GM19351 (cell line): ENCODE data around the gene TUBE1.
"Not testable (repeated sequence)": the region's sequence is repeated elsewhere in the genome, so short reads cannot be mapped to it uniquely, and the experiment has no call there.

Source experiments
- ATAC-seq: cut with Tn5 transposase; IDR thresholded peaks from one replicate; pipeline ENCODE4 v1.9.1; 2021; ENCODE audit warnings: mild to moderate bottlenecking, moderate library complexity; ENCODE audit not compliant: unreplicated experiment

TUBE1 gene

DNA sequence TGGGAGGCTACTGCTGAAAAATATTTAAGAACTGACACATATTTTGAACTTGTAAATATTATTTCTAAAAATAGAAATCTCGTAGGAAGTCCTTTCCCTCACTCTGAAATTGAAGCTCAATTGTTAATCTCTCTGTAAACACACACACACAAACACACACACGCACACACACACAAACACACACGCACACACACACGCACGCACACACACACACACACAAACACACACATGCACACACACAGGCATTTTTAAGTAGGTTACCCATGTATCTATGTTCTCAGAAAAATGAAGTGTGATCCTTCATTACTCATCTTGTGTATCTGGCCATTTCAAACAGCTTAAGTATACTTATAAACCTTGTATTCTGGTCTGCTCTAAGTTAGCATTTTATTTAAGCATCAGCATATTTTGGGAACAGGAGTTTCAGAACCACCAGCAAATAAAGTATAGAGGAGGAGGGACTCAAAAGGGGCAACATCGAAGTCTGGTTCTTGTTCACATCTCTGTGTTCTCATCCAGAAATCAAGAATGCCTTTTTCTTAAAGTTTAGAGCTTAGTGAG, 21.8 kb downstream of the TUBE1 start:
- no peak for ATAC-seq

DNA sequence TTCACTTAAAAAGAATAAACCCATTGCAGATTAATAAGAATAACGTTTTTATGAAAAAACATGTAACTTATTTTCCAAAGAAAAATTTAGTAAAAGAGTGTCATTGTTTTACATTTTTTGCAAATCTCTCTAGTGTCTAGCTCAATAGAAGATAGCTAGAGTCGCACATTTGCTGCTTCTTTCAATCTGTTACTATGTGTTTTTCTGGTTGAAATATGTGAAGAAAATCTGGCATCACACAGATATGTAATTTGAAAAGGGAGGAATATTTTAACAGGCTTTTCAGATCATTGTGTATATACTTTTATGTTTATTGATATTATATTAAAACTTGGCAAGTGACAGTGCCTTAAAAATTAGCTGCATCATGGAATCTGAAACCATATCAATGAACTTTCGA, 24.3 kb downstream of the TUBE1 start:
- ATAC-seq, result no peak

DNA sequence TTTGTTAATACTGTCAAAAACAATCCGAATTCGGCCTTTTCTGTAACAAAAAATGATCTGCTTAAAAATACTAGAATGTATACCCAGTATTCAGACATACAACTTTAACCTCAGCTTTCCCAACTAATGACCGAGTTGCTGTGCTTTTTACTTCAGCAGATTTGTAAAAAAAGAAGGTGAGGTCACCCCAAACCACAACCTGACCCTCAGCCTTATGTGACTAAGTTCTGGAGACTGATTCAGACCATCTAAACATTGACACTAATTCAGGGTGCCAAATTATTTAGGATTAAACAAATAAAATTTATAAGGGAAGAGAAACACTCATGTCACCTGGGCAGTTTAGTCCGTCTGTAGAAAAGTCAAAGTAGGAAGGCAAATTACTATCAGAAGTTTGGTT, 25.7 kb downstream of the TUBE1 start:
- ATAC-seq, result no peak

GRCh38 chr6:112058243-112059032, 28.8 kb downstream of the TUBE1 start:
- no peak for ATAC-seq

- no peak for ATAC-seq
Measured at GRCh38 chr6:112054555-112055190, 32.6 kb downstream of the TUBE1 start.

DNA sequence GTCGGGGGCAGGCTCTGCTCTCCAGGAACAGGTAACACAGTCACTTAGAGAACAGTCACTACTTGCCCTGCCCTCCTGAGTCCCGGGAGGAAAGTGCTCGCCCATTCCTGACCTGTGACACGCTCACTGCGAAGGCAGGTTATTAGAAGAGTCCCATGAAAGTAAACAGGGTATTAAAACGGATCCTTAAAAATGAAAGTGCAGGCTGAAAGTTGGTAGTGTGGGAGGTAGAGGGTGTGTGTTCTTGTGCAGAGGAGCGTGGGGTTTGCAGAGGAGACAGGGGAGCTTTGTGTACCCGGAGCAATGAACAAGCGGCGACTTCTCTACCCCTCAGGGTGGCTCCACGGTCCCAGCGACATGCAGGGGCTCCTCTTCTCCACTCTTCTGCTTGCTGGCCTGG, 33.3 kb downstream of the TUBE1 start, which contains the start of gene CCN6:
Gene CCN6 (plus strand): TSS at position 104 of the 400 bp plus-strand sequence. CDS start 254 bp downstream, at position 358.
- no peak for ATAC-seq

DNA sequence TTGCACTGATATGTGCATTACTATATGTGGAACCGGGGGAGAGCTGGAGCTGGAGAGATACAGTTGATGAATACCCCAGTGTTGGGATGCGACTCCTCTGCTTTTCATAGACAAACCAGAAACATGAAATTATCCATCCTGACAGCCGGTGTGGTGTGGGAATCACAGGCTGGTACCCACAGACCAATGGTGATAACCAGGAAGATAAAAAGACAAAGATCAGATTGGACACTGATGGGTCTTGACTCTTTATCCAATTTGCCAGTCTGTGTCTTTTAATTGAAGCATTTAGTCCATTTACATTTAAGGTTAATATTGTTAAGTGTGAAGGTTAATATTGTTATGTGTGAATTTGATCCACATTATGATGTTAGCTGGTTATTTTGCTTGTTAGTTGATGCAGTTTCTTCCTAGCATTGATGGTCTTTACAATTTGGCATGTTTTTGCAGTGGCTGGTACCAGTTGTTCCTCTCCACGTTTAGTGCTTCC, 36.0 kb downstream of the TUBE1 start:
- ATAC-seq, result not testable (repeated sequence)

DNA sequence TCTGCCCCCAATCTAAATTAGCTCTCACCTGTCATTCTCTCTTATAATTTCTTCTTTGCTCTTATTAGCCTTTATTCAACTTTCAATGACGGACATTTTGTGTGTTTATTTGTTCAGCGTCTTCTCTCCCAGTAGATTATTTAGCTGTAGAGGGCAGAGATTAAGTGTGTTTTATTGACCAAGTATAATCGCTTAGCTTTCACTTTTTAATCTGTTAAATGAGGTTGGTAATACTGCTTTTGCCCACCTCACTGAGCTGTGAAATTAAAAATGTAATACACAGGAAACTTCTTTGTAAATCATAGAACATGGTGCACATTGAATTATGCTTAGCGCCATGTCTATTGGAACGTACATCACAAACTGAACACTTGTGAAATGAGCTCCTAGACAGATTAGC, 36.9 kb downstream of the TUBE1 start:
- ATAC-seq, result no peak

DNA sequence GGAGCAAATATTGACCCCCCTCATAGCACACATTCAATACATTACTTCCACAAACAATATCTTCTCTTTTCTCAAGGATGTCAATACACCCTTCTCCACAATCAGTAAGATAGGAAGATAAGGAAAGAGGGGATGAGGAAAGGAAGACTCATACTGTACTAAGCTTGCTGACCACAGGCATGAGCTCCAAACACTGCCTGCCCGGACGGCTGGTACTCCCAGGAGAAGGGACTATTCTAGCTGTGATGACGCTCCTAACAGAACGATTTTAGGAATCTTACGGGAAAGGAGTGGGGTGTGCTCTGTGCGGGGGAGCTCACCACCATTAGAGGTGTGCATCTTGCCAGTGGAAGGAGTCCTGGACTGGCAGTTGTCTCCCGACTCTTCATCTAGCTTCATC, 37.3 kb downstream of the TUBE1 start:
- no peak for ATAC-seq

DNA sequence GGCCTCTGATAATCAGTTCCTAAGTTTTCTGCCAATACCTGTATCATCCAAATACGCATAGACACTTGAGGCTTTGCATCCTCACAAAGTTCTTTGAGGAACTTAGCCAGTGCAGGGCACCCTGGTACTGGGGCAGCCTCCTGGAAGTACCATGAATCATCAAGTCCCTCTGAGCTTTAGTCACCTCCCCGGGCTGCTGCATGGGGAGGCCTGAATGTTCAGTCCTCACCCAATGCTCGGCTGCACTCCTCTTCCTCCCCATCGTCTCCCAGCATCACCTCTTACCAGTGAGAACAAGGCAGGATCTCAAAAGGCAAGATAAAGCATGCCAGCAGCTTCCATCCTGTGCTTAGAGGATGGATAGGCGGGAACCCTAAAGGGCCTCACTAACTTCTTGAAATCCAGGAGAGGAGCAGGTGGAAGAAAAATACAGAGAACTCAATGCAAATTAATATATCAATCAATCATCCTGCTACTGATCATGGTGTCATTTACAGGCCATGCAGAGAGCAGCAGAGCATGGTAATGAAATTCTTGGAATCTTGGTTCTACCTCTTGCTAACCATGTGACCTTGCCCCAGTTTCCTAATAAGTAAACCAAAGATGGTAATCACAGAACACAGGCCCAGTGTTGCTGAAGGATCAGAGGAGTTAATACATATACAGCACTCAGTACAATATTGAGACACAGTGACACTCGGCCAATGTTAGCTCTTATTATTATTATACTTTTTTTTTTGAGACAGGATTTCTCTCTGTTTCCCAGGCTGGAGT, 38.1 kb downstream of the TUBE1 start:
- ATAC-seq, result no peak

DNA sequence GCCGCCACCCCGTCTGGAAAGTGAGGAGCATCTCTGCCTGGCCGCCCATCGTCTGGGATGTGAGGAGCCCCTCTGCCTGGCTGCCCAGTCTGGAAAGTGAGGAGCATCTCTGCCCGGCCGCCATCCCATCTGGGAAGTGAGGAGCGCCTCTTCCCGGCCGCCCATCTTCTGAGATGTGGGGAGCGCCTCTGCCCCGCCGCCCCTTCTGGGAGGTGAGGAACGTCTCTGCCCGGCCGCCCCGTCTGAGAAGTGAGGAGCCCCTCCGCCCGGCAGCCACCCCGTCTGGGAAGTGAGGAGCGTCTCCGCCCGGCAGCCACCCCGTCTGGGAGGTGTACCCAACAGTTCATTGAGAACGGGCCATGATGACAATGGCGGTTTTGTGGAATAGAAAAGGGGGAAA, 39.8 kb downstream of the TUBE1 start:
- not testable (repeated sequence) for ATAC-seq

DNA sequence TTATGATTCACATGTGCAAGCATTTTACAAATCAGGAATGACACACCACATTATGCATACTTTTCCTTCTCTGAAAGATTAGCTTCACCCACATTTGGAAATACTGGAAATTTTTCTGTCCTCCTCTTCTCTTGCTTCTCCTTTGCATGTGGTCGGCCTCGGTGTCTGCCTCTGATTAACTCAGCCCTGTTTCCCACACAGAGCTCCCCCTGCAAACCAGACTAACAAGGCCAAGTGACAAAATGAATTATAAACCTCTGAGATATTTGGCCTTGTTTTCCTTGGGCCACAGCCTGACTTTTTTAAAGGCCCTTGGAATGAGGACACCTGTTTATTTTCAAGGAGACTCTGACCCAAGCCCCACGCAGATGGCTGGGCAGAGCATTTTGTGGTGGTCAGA, 42.4 kb downstream of the TUBE1 start:
- no peak for ATAC-seq

- ATAC-seq, result no peak
Measured at GRCh38 chr6:112044196-112044595, 43.1 kb downstream of the TUBE1 start.

GRCh38 chr6:112043032-112044007, 44.0 kb downstream of the TUBE1 start:
- peak; percentile 90 for ATAC-seq

DNA sequence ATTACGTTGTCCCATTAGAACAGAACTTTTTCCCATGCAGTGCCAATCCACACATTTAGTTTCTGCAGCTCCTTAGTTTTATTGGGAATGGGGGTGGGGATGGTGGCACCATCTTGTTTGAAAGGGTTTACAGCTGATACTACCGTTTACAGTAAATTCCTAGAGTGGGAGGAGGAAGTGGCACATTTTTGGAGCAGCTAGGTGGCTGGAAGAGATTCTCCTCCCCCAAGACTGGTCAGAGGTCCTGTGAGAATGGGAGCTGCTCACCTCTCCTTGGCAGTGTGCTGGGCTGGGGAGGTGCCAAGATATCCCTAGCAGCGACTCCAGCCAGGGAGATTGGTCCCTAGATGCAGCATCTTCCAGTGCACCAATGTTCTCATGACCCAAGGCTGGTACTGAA, 45.7 kb downstream of the TUBE1 start:
- ATAC-seq, result no peak

DNA sequence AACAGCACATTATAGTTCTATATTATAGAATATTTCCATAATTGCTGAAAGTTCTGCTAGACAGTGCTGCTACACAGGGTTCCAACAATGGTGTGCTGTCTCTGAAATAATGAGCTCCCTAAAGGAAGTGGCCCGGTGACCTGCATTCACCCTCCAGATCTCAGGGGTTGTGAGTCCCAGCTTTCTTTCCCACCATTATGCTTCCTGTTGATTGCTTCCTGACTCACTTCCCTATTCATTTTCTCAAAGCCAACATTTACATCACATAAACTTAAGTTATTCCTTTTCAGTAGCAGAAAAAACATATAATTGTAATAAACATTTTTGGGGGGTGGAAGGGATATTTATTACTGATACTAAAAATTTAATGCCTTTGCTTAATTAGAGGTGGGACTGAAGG, 46.3 kb downstream of the TUBE1 start:
- ATAC-seq, result no peak

DNA sequence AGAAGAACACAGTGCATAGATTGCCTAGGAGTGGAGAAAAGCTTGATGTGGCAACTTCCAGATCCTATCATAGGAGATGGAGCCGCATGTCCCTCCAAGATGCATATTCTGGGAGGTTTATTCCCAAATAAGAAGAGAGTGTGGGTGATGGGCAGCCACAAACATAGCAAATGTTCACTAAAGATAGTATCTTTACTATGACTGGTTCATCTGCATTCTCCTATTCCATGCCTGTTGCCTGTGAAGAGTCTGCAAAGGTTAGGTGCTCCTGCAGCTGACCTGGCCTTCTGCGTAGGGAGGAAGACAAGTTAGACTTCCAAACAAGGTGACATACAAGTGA, 47.9 kb downstream of the TUBE1 start:
- ATAC-seq, result no peak

GRCh38 chr6:112038756-112039430, 48.4 kb downstream of the TUBE1 start:
- no peak for ATAC-seq

GRCh38 chr6:112038268-112038667, 49.0 kb downstream of the TUBE1 start:
- no peak for ATAC-seq

- no peak for ATAC-seq
Measured at GRCh38 chr6:112037783-112038216, 49.5 kb downstream of the TUBE1 start.
